ENCODE results near the gene RNF212.

- TF ChIP-seq CTCF (IDR thresholded peaks at IDR 0.05; ENCODE audit: insufficient read depth, low read length) (no peak), POLR2AphosphoS5 (IDR thresholded peaks at IDR 0.05; ENCODE audit: low read depth) (no peak), REST (IDR thresholded peaks at IDR 0.05; ENCODE audit: insufficient replicate concordance, low read depth) (no peak), GABPA (IDR thresholded peaks at IDR 0.05; ENCODE audit: low read depth) (no peak)
These were observed 35.5 kb downstream of the RNF212 start for GRCh38 chr4:1077711-1078477.

All from HL-60 (cell line).